Neutrophil (primary cell): ENCODE results near the gene FAM25G.

Experiments
- H3K27ac ChIP-seq: fragments of 200-600 bp; sonication (generic); 2 replicates; pipeline ENCODE4 v1.5.1; 2016; ENCODE audit warnings: mild to moderate bottlenecking, moderate library complexity
- H3K27me3 ChIP-seq: fragments of 200-600 bp; sonication (generic); 2 replicates; pipeline ENCODE4 v1.6.0; 2016; ENCODE audit warnings: mild to moderate bottlenecking
- H3K36me3 ChIP-seq: fragments of 200-600 bp; sonication (generic); 2 replicates; pipeline ENCODE4 v1.5.1; 2017
- H3K4me1 ChIP-seq, 2 experiments: fragments of 200-600 bp in 1 of 2; sonication (generic) in 1 of 2; 1 replicate in 1 of 2; 2 replicates in 1 of 2; pipeline versions ENCODE4 v1.5.1 to v1.6.1; 2013 to 2016; ENCODE audit warnings: low read depth in 1 of 2, low read length in 1 of 2, mild to moderate bottlenecking in 1 of 2, moderate library complexity in 1 of 2; ENCODE audit not compliant: control insufficient read depth in 1 of 2, insufficient read depth in 1 of 2
- H3K4me3 ChIP-seq, 2 experiments: fragments of 200-600 bp in 1 of 2; sonication (generic) in 1 of 2; 1 replicate in 1 of 2; 2 replicates in 1 of 2; pipeline ENCODE4 v1.5.1; 2013 to 2016; ENCODE audit warnings: low read depth in 1 of 2, low read length in 1 of 2, mild to moderate bottlenecking in 1 of 2, moderate library complexity in 1 of 2
- H3K9me3 ChIP-seq: fragments of 200-600 bp; sonication (generic); 2 replicates; pipeline ENCODE4 v1.5.1; 2016
- CTCF ChIP-seq: fragments of 200-600 bp; sonication (generic); IDR thresholded peaks from 2 replicates; pipeline ENCODE4 v1.5.1; 2016; ENCODE audit warnings: antibody characterized with exemption

Gene FAM25G

GRCh38 chr10:47447209-47447608 lies 44.3 kb downstream of the FAM25G start:
- Histone ChIP-seq H3K4me3 (no peak overlapping the region), H3K27me3 (no peaks in the 10 kb centered on the region), H3K4me1 (no peaks in the 10 kb centered on the region), H3K9me3 (no peaks in the 10 kb centered on the region), H3K36me3 (no peaks in the 10 kb centered on the region), H3K27ac (no peak overlapping the region)
- no peak for TF ChIP-seq CTCF

- no peaks in the 10 kb centered on the region for H3K27me3 ChIP-seq
- H3K4me3 ChIP-seq, result no peak overlapping the region
- no peaks in the 10 kb centered on the region for H3K36me3 ChIP-seq
- no peak overlapping the region for H3K27ac ChIP-seq
- TF ChIP-seq CTCF, result no peak
- H3K4me1 ChIP-seq, result no peaks in the 10 kb centered on the region
- H3K9me3 ChIP-seq, result no peaks in the 10 kb centered on the region
Observed at GRCh38 chr10:47445720-47446119, 45.8 kb downstream of the FAM25G start.

- H3K27ac ChIP-seq, result no peak overlapping the region
- no peaks in the 10 kb centered on the region for H3K9me3 ChIP-seq
- no peak for TF ChIP-seq CTCF
- no peaks in the 10 kb centered on the region for H3K36me3 ChIP-seq
- no peaks in the 10 kb centered on the region for H3K27me3 ChIP-seq
- H3K4me3 ChIP-seq, result no peak overlapping the region
- H3K4me1 ChIP-seq, result no peaks in the 10 kb centered on the region
Observed at GRCh38 chr10:47444047-47444446, 47.5 kb downstream of the FAM25G start.

GRCh38 chr10:47443145-47443544 lies 48.4 kb downstream of the FAM25G start:
- H3K4me1 ChIP-seq, result no peaks in the 10 kb centered on the region
- TF ChIP-seq CTCF, result no peak
- H3K9me3 ChIP-seq, result no peaks in the 10 kb centered on the region
- H3K27ac ChIP-seq, result no peak overlapping the region
- H3K27me3 ChIP-seq, result no peaks in the 10 kb centered on the region
- no peak overlapping the region for H3K4me3 ChIP-seq
- no peaks in the 10 kb centered on the region for H3K36me3 ChIP-seq

GRCh38 chr10:47442351-47442750 lies 49.1 kb downstream of the FAM25G start:
- Histone ChIP-seq H3K4me3 (no peak overlapping the region), H3K36me3 (no peaks in the 10 kb centered on the region), H3K9me3 (no peaks in the 10 kb centered on the region), H3K27ac (no peak overlapping the region), H3K27me3 (no peaks in the 10 kb centered on the region), H3K4me1 (no peaks in the 10 kb centered on the region)
- TF ChIP-seq CTCF, result no peak

- TF ChIP-seq CTCF, result no peak
- no peaks in the 10 kb centered on the region for H3K4me1 ChIP-seq
- no peak overlapping the region for H3K4me3 ChIP-seq
- H3K9me3 ChIP-seq, result no peaks in the 10 kb centered on the region
- H3K27me3 ChIP-seq, result no peaks in the 10 kb centered on the region
- no peak overlapping the region for H3K27ac ChIP-seq
- H3K36me3 ChIP-seq, result no peaks in the 10 kb centered on the region
Observed at GRCh38 chr10:47441938-47442337, 49.6 kb downstream of the FAM25G start.
